ENCODE data around the gene KIF13A. TPM values are rescaled to one million over a fixed set of nuclear protein-coding genes. Genes with fewer than 3 reads are reported as not detected.

The KIF13A gene
- total and polyA plus RNA-seq, 9 of the 15 experiments (the other 6 are each of a cell fraction or from before 2014, with no cell fraction given) = 3.6 to 44.3 (median 29.7) TPM

DNA sequence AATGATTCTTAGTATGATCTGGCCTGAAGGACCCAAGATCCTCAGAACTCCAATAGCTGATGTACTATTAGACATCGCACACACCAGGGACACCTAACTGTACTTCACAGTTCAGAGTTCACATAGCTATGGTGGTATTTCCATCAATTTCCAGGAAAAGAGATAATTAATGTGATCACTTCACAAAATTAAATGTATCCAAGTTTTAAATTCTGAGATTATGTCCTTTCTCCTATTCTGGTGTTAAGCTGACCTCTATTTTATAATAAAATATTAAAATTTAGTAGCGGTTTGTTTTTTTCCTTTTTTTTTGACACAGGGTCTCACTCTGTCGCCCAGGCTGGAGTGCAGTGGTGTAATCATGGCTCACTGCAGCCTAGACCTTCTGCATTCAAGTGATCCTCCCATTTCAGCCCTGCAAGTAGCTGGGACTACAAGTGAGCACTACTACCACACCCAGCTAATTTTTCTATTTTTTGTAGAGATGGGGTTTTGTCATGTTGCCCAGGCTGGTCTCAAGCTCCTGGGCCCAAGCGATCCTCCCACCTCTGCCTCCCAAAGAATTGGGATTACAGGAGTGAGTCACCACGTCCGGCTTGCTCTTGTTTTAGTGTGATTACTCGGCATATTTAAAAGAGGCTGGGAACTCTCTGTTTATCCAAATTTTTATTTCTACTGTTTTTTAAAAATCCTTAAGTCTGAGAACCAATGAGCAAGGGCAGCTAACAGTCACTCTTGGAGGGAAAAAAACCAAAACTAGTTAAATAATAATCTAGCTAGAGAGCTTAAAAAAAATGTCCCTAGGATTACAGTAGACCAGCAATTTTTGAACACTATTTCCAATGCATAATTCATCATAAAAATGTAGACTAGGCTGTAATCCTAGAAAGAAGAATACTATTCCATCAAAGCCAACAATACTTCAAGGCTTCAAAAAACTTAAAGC, 16.0 kb downstream of the KIF13A start:
- Histone ChIP-seq H3K27me3 (ENCODE audit: control insufficient read depth in 2 of 2, insufficient read depth in 2 of 2, low read length in 2 of 2) (no peaks in the 10 kb centered on the region), H2AFZ (ENCODE audit: low read depth, low read length) (peak overlapping the region; percentile 27), H3K4me3 (no peak overlapping the region; the same call in 1 of the 2 replicates), H3K4me1 (replicated peaks in 1 of 2; ENCODE audit: control insufficient read depth in 2 of 2, insufficient read depth in 2 of 2, low read length in 2 of 2) (peaks cover 21 to 57% of the 10 kb centered on the region in 2 experiments), H3K27ac (ENCODE audit: extremely low read depth, low read depth, low read length) (peak overlapping the region; percentile 79), H3K9me3 (replicated peaks; ENCODE audit: control insufficient read depth, insufficient read depth, low read depth, low read length) (no peaks in the 10 kb centered on the region), H3K4me2 (ENCODE audit: insufficient read depth, low read length) (peak overlapping the region; percentile 51), H3K9me1 (ENCODE audit: control insufficient read depth, insufficient read depth, low read length) (no peaks in the 10 kb centered on the region), H4K20me1 (replicated peaks; ENCODE audit: control insufficient read depth, insufficient read depth, low read length) (no peaks in the 10 kb centered on the region), H3K79me2 (ENCODE audit: control insufficient read depth, insufficient read depth, low read length) (peaks cover 86% of the 10 kb centered on the region), H3K9ac (ENCODE audit: insufficient read depth in 1 of 2, low read depth in 2 of 2, low read length in 2 of 2) (peak overlapping the region in 1 of 2 experiments; percentile 64; a peak in 2 of 4 replicates), H3K36me3 (ENCODE audit: control insufficient read depth, insufficient read depth, low read length) (no peaks in the 10 kb centered on the region)
- intact Hi-C loops (cut with micrococcal nuclease) (loop anchor here (2.0 kb wide), 2 partner anchors 39 to 151 kb away; no protein-coding TSS in a partner anchor), in situ Hi-C loops (cut with MboI) (no loop called here)
- FAIRE-seq (peak; percentile 89), DNase-seq (ENCODE audit: extremely low read depth in 1 of 4, low spot score in 3 of 4) (peak in 1 of 4 experiments; percentile 91), ATAC-seq (peak; percentile 73)
- ChIA-PET POLR2A (interaction anchor here (0.6 to 2.7 kb wide), 9 partner anchors 8 to 280 kb away, joined by 3 to 20 read pairs (median 5); partner anchors contain the start of gene KIF13A), CTCF (ENCODE audit: low intra/inter-chr PET ratio) (no interaction called here)
- BruUV-seq (replicated peaks) = no TSS peak
- 10% methylated on average over 7 of the region's 7 CpGs for WGBS (ENCODE audit: insufficient coverage, low coverage, missing lambda C conversion rate)
- TF ChIP-seq, protein P1, sequence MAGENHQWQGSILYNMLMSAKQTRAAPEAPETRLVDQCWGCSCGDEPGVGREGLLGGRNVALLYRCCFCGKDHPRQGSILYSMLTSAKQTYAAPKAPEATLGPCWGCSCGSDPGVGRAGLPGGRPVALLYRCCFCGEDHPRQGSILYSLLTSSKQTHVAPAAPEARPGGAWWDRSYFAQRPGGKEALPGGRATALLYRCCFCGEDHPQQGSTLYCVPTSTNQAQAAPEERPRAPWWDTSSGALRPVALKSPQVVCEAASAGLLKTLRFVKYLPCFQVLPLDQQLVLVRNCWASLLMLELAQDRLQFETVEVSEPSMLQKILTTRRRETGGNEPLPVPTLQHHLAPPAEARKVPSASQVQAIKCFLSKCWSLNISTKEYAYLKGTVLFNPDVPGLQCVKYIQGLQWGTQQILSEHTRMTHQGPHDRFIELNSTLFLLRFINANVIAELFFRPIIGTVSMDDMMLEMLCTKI (IDR thresholded peaks at IDR 0.05; ENCODE audit: partially characterized antibody) = no peak
- TF ChIP-seq DNMT1 (IDR thresholded peaks at IDR 0.05) = no peak
- TF ChIP-seq DIDO1 (tag; IDR thresholded peaks at IDR 0.05; ENCODE audit: low read depth) = no peak
- TF ChIP-seq, protein P2, sequence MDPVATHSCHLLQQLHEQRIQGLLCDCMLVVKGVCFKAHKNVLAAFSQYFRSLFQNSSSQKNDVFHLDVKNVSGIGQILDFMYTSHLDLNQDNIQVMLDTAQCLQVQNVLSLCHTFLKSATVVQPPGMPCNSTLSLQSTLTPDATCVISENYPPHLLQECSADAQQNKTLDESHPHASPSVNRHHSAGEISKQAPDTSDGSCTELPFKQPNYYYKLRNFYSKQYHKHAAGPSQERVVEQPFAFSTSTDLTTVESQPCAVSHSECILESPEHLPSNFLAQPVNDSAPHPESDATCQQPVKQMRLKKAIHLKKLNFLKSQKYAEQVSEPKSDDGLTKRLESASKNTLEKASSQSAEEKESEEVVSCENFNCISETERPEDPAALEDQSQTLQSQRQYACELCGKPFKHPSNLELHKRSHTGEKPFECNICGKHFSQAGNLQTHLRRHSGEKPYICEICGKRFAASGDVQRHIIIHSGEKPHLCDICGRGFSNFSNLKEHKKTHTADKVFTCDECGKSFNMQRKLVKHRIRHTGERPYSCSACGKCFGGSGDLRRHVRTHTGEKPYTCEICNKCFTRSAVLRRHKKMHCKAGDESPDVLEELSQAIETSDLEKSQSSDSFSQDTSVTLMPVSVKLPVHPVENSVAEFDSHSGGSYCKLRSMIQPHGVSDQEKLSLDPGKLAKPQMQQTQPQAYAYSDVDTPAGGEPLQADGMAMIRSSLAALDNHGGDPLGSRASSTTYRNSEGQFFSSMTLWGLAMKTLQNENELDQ (CRISPR knock-in tag; IDR thresholded peaks at IDR 0.05; ENCODE audit: borderline replicate concordance) = no peak
- no peak for TF ChIP-seq ZNF77 (CRISPR knock-in tag; IDR thresholded peaks at IDR 0.05)
